ENCODE data around the gene SLC39A2. TPM values are rescaled to one million over a fixed set of nuclear protein-coding genes. Genes with fewer than 3 reads are reported as not detected.

Gene SLC39A2
- polyA plus RNA-seq, 3 donors from 2014 or later, result not detected

DNA sequence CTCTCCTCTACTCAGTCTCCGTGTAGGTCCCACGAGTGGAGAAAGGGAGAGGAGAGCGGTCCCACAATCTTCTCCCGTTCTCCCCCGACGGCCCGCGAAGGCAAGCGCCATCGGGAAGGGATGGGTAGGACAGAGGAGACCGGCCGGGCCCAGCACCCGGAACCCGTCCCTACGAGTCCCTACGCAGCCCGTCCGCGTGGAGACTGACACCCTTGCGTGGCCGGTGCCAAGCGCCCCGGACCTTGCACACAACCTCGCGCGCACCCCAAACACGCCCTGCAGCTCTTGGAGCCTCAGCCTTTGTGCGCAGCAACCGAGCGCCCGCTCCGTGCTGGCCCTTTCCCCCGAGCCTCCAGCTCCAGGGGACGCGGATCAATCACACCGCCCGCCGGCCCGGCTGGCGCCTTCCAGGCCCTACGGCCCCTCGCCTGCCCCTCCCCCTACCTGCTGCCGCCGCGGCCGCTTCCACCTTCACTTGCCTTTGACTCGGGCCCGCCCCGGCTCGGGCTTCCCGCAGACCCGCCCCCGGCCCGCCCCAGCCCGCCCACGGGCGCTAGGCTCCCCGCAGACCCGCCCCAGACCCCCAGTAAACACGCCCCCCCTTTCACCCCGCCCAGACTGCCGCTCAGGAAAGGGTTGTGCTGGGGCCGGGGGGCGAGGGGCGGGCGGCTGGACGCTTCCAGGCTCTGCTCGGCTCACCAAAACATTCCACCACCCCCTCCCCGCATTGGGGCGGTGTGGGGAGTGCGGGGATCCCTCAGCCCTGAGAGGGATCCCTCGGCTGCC is 25.7 kb downstream of the SLC39A2 start, which contains the start of gene NDRG2:
Gene NDRG2 (minus strand): TSS at position 477 of the 786 bp plus-strand sequence. CDS start 1,746 bp downstream, outside the sequence.
- H3K27me3 Mint-ChIP-seq (ENCODE audit: low read depth in 3 of 3), result peaks cover 4 to 11% (median 6%) of the 10 kb centered on the region in 3 donors
- H3K4me3 Mint-ChIP-seq, result peak within 1 kb of the TSS; percentile 83 to 93 (median 87)
- no peaks in the 10 kb centered on the region for H3K9me3 Mint-ChIP-seq
- H3K36me3 Mint-ChIP-seq, result peaks cover 0 to 12% (median 4%) of the 10 kb centered on the region in 3 donors
- DNase-seq, result peak; percentile 59 to 68 (median 65)
- H3K27ac Mint-ChIP-seq, result peak within 1 kb of the TSS in 5 of 6 donors; percentile 19 to 59 (median 52)
- peaks cover 11 to 20% of the 10 kb centered on the region in 2 donors for H3K4me1 Mint-ChIP-seq

DNA sequence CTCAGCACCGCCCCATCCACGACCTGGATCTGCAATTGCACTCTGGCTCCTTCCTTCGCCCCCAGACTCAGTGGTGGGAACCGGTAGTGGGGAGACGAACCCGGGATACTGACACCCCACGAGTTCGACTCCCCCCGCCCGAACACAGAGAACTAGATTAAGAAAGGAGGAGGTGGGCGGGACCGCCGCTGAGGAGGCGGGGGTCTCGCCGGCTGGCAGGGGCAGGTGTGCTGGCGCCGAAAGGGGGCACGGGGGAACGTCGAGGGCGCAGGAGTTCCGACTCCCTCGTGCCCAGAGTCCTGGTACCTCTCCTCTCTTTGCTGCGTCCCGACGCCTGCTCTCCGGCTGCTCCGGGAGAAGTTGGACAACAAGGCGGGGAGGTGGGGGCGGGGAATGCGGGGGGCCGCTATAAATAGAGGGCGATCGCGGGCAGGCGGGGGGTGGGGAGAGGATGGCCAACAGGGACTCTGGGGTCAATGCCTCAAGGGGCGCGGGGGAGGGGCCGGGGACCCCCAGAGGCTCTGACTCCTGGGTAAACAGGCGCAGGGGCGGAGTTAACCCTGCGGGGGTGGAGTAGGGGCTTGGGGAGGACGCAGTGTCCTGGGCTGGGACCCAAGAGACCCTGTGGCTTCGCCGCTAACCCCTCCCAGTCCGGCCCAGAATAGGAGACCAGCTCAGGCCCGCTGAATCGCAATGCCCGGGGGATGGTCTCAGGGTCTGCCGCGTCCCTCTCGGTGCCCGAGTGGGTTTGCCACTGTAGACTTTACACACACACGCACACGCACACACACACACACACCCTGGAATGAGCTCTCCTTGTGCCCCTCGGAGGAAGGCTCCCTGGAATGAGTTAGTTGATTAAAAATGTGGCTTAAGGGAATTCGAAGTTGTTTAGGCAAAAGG is 26.5 kb downstream of the SLC39A2 start:
- peak overlapping the region in 2 of 6 donors; percentile 19 to 33 for H3K27ac Mint-ChIP-seq
- no peaks in the 10 kb centered on the region for H3K9me3 Mint-ChIP-seq
- peaks cover 11 to 20% of the 10 kb centered on the region in 2 donors for H3K4me1 Mint-ChIP-seq
- H3K36me3 Mint-ChIP-seq, result peaks cover 0 to 12% (median 4%) of the 10 kb centered on the region in 3 donors
- no peak for DNase-seq
- H3K4me3 Mint-ChIP-seq, result peak overlapping the region; percentile 83 to 93 (median 87)
- peaks cover 4 to 11% (median 6%) of the 10 kb centered on the region in 3 donors for H3K27me3 Mint-ChIP-seq (ENCODE audit: low read depth in 3 of 3)

DNA sequence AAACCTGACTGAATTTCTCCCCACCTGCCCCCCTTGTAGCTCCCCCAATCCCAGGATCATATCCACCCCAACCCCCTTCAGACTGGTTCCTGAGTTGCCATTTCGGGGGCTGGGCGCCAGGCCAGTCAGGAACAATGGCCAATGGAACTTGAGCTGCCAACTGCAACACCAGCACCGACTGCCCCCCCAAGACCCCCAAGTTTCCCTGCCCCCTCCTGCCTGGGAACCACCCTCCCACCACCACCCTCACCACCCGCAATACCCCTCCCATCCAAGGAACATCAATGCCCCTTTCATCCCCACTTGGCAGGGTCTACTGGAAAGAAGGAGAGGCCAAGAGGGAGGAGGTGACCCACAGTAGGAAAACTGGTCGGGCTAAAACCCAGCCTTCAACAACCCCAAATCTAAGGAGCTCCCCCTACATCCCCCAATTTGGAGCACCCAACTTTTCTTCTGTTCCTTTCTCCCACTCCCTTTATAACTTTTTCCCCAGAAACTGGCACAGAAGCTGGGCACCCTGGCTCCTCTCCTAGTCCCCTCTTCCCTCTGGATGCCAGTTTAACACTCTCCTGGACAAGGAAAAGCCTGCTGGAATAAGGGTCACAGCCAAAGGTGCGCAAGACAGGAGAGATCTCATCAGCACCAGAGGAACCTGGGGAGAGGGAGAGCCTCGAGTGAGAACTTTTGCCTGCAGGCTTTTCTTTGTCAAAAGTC is 27.3 kb downstream of the SLC39A2 start:
- H3K27ac Mint-ChIP-seq, result peak overlapping the region in 2 of 6 donors; percentile 18 to 38
- H3K36me3 Mint-ChIP-seq, result peaks cover 0 to 10% (median 2%) of the 10 kb centered on the region in 3 donors
- H3K4me3 Mint-ChIP-seq, result peak overlapping the region; percentile 47 to 89 (median 62)
- DNase-seq, result no peak
- peaks cover 11 to 20% of the 10 kb centered on the region in 2 donors for H3K4me1 Mint-ChIP-seq
- no peaks in the 10 kb centered on the region for H3K9me3 Mint-ChIP-seq
- H3K27me3 Mint-ChIP-seq (ENCODE audit: low read depth in 3 of 3), result peaks cover 4 to 11% (median 6%) of the 10 kb centered on the region in 3 donors

DNA sequence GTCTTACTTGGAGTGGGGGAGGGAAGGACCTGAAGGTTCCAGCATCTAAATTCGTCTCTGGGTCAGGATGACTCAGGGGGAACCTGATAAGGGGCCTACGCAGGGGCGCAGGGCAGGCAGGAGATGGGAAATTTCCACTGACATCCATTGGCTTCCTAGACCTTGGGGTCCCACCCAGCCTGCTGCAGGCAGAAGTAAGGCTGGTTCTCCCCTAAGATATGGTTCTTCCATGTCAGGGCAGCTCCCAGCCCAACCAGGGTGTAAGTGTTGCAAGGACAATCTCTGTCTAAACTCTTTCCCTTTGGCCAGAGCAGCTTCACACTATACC is 27.9 kb downstream of the SLC39A2 start:
- Mint-ChIP-seq H3K36me3 (peaks cover 0 to 5% (median 0%) of the 10 kb centered on the region in 3 donors), H3K27ac (peak overlapping the region in 1 of 6 donors; percentile 38), H3K4me1 (peaks cover 11 to 20% of the 10 kb centered on the region in 2 donors), H3K9me3 (no peaks in the 10 kb centered on the region), H3K27me3 (ENCODE audit: low read depth in 3 of 3) (peaks cover 2 to 11% (median 6%) of the 10 kb centered on the region in 3 donors), H3K4me3 (peak overlapping the region; percentile 18 to 60 (median 40))
- no peak for DNase-seq

DNA sequence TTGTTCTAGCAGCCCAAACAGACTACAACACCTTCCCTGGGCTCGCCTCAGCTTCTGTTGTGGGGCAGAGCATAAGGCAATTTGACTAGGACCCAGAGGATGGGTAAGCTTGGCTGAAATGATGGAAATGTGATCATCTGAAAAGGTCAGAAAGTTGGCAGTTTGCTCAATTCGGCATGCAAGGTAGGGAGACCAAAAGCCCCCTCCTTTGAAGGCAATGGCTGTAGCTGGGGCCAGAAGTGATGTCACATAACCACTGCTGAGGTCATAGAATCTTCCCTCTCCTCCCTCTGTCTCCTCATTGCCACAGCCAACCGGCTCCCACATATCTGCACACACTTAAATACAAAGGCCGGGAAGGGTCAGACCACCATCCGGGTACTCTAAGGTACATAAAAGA is 30.8 kb downstream of the SLC39A2 start, which contains the start of gene TPPP2:
Gene TPPP2 (plus strand): TSS at position 301 of the 400 bp plus-strand sequence. CDS start 365 bp downstream, outside the sequence.
- Mint-ChIP-seq H3K27me3 (ENCODE audit: low read depth in 3 of 3) (peaks cover 1 to 3% (median 2%) of the 10 kb centered on the region in 3 donors), H3K27ac (no peak within 1 kb of the TSS)

DNA sequence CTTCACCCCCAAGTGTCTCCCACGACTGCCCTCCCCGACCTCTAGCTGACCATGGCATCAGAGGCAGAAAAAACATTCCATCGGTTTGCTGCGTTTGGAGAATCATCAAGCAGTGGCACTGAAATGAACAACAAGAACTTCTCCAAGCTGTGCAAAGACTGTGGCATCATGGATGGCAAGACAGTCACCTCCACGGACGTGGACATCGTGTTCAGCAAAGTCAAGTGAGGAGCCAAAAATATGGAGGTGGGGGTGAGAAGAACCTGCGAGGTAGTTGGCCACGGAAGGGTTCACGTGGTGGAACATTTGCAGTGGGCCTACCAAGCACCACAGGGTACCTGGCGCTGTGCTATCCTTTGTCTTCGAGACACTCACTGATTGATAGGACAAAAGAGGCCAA is 31.4 kb downstream of the SLC39A2 start:
- Mint-ChIP-seq H3K36me3 (no peaks in the 10 kb centered on the region), H3K27me3 (ENCODE audit: low read depth in 3 of 3) (peaks cover 1 to 3% (median 2%) of the 10 kb centered on the region in 3 donors), H3K4me1 (no peaks in the 10 kb centered on the region), H3K27ac (no peak overlapping the region), H3K9me3 (no peaks in the 10 kb centered on the region), H3K4me3 (no peak overlapping the region)
- no peak for DNase-seq

More for the DNA sequence above, 30.8 kb downstream of the SLC39A2 start, which contains the start of gene TPPP2:
- H3K36me3 Mint-ChIP-seq, result no peaks in the 10 kb centered on the region
- H3K4me3 Mint-ChIP-seq, result no peak within 1 kb of the TSS
- no peaks in the 10 kb centered on the region for H3K9me3 Mint-ChIP-seq
- DNase-seq, result no peak
- no peaks in the 10 kb centered on the region for H3K4me1 Mint-ChIP-seq

DNA sequence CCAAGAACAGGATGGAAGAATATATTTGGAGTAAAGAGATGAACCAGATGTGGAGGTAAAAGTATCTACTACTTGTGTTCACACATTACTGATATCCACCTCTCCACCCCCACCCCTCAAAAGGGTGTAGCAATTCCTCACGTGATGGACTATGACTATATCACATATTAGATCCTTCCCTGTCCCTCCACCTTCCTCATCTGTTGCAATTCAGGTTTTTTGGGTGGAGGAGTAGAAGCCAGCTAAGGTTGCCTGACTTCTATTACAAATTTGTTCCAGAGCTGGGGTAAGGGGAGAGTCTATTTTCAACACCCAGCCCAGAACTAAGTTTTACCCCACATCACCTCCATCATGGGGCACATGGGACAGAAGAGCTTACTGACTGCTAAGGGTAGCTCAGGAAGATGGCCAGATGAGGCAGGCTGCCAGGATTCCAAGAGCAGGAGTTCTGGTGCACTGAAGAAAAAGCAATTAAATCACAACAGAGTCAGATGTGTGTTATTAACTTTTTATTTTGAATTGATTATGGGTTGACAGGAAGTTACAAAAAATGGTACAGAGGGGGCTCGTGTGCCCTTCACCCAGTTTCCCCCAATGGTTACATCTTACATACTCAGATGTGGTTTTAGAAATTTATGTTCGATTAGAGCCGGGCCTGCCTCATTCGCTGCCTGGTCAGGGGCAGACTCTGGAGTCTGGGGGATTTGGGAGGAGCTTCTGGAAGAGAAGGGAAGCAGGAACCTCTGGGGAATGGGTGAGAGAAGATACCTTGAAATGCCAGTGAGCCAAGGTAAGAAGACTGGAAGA is 33.4 kb downstream of the SLC39A2 start:
- H3K9me3 Mint-ChIP-seq, result no peaks in the 10 kb centered on the region
- H3K36me3 Mint-ChIP-seq, result no peaks in the 10 kb centered on the region
- H3K27ac Mint-ChIP-seq, result no peak overlapping the region
- no peak for DNase-seq
- peaks cover 1 to 4% (median 2%) of the 10 kb centered on the region in 3 donors for H3K27me3 Mint-ChIP-seq (ENCODE audit: low read depth in 3 of 3)
- H3K4me1 Mint-ChIP-seq, result no peaks in the 10 kb centered on the region
- no peak overlapping the region for H3K4me3 Mint-ChIP-seq

DNA sequence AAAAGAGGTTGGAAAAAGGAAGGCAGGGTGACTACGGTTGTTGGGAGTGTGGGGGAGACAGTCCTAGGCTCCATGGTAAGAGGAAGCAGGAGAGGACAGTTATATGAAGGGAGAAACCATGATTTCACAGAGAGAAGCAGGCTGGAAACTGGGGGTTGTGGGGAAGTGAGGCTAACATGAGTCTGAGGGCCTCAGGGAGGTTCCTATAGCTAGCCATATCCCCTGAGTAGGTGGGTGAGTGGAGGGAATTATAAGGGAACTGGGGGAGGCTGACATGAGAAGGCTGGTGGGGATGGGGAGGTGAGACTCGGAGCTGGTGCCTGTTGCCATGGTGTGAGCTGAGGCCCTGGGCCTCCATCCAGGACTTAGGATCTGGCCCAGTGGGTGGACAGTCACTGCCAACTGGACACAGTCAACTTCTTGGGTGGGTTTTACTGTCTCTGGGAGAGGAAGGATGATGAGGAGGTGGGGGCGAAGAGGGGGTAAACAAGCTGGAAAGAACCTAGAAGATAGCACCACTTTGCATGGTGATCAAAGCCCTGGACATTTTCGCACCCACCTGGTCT is 34.1 kb downstream of the SLC39A2 start:
- Mint-ChIP-seq H3K27ac (no peak overlapping the region), H3K4me1 (no peaks in the 10 kb centered on the region), H3K4me3 (no peak overlapping the region), H3K9me3 (no peaks in the 10 kb centered on the region), H3K27me3 (ENCODE audit: low read depth in 3 of 3) (peaks cover 1 to 4% (median 2%) of the 10 kb centered on the region in 3 donors), H3K36me3 (no peaks in the 10 kb centered on the region)
- DNase-seq, result no peak

DNA sequence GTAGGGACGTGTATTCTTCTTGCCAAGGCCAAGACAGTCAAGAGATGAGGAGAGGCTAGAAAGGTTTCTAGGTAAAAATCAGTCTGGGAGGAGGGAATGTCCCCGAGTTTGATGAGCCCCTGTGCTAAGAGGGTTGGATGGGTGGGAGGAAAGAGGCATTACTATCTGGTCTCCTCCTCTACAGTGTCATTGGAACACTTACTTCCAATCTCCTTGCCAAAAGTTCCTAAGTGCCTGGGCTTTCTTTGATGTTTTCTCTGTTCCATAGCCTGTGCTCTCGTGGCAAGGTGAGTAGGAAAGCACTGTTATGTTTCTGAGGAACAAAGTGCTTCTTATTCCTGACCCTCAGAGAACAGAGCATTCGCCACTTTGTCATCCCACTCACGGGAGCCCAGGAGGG is 35.6 kb downstream of the SLC39A2 start, which contains the start of gene RNASE13:
Gene RNASE13 (minus strand): TSS at position 101 of the 400 bp plus-strand sequence. CDS start 519 bp downstream, outside the sequence.
- H3K4me1 Mint-ChIP-seq, result no peaks in the 10 kb centered on the region
- no peaks in the 10 kb centered on the region for H3K36me3 Mint-ChIP-seq
- H3K9me3 Mint-ChIP-seq, result no peaks in the 10 kb centered on the region
- peaks cover 1 to 4% (median 2%) of the 10 kb centered on the region in 3 donors for H3K27me3 Mint-ChIP-seq (ENCODE audit: low read depth in 3 of 3)
- DNase-seq, result no peak
- H3K27ac Mint-ChIP-seq, result no peak within 1 kb of the TSS
- H3K4me3 Mint-ChIP-seq, result no peak within 1 kb of the TSS

DNA sequence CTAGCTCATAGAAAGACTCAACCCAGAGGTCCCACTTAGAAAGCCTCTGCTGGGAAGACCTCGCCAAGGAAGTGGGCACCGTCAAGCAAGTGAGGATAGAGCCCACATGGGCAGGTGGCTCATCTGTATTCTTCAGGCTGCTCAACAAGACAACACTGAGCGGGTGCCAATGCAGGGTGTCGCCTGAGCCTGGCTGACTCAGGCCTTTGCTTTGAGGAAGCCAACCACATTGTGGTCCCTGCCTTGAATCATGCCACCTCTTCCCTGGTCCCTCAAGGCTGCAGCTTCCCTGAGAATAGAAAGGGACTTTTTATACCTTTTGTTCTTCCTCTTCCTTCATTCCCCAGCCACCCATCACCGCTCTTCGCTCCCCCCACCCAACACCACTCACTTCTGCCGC is 37.7 kb downstream of the SLC39A2 start:
- no peak overlapping the region for H3K4me3 Mint-ChIP-seq
- no peaks in the 10 kb centered on the region for H3K4me1 Mint-ChIP-seq
- DNase-seq, result no peak
- no peaks in the 10 kb centered on the region for H3K36me3 Mint-ChIP-seq
- H3K27ac Mint-ChIP-seq, result no peak overlapping the region
- peaks cover 1 to 4% (median 2%) of the 10 kb centered on the region in 3 donors for H3K27me3 Mint-ChIP-seq (ENCODE audit: low read depth in 3 of 3)
- H3K9me3 Mint-ChIP-seq, result no peaks in the 10 kb centered on the region

DNA sequence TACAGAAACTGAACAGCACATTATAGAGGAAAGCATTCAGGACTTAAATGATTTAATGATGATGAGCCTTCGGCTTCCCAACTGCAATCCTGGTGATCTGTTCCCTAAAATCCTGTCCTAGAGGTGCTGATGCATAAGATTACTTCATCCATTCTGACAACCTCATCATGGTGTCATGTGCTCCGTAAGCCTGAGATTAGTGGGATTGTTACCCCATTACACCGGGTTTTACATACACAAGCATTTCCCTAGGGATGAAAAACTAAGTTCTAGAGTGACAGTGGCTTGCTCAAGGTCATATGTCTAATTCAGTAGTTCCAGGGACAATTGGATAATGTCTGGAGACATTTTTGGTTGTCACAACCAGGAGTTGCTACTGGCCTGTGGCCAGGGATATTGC is 38.1 kb downstream of the SLC39A2 start:
- no peak for DNase-seq
- peaks cover 1 to 4% (median 2%) of the 10 kb centered on the region in 3 donors for H3K27me3 Mint-ChIP-seq (ENCODE audit: low read depth in 3 of 3)
- no peaks in the 10 kb centered on the region for H3K9me3 Mint-ChIP-seq
- no peak overlapping the region for H3K27ac Mint-ChIP-seq
- H3K4me1 Mint-ChIP-seq, result no peaks in the 10 kb centered on the region
- H3K4me3 Mint-ChIP-seq, result no peak overlapping the region
- no peaks in the 10 kb centered on the region for H3K36me3 Mint-ChIP-seq
